ENCODE measurements around the gene GP9.

- no peak for TF ChIP-seq EZH2 (IDR thresholded peaks at IDR 0.05; ENCODE audit: low read depth)
- no peak for TF ChIP-seq CTCF (conservative IDR thresholded peaks at IDR 0.05)
These were observed 3.3 kb upstream of the GP9 start for GRCh38 chr3:129057249-129057648.
